K562 (cell line): ENCODE data around the gene RCC1. TPM values are rescaled to one million over a fixed set of nuclear protein-coding genes. Genes with fewer than 3 reads are reported as not detected.
A peak's percentile ranks its signal among the peaks of the same experiment; 100 is the strongest.

Experiments
- CBFA2T3 ChIP-seq: fragments of 450-650 bp; IDR thresholded peaks from 2 replicates; pipeline ENCODE4 v1.6.1; 2017
- CSDE1 ChIP-seq, 2 experiments: fragments of 450-650 bp; IDR thresholded peaks; 2 replicates each; pipeline ENCODE4 v1.6.1; 2016; ENCODE audit warnings: mild to moderate bottlenecking in 1 of 2
- DACH1 ChIP-seq: fragments of 450-650 bp; IDR thresholded peaks from 2 replicates; pipeline ENCODE4 v1.6.1; 2018; ENCODE audit not compliant: partially characterized antibody
- DEAF1 ChIP-seq: fragments of 450-650 bp; formaldehyde crosslinking; IDR thresholded peaks from 2 replicates; pipeline ENCODE4 v1.4.0; 2020; ENCODE audit warnings: mild to moderate bottlenecking, moderate library complexity
- ETV1 ChIP-seq: fragments of 450-650 bp; conservative IDR thresholded peaks from 2 replicates; pipeline ENCODE4 v1.6.1; 2016; ENCODE audit warnings: missing genetic modification characterization, control low read depth, low read depth, missing compliant biosample characterization
- GATAD2B ChIP-seq: fragments of 450-650 bp; IDR thresholded peaks from 2 replicates; pipeline ENCODE4 v1.6.1; 2017; ENCODE audit warnings: mild to moderate bottlenecking, borderline replicate concordance
- HDAC2 ChIP-seq: fragments of 450-650 bp; IDR thresholded peaks from 2 replicates; pipeline ENCODE4 v1.6.1; 2016; ENCODE audit warnings: mild to moderate bottlenecking
- HDAC8 ChIP-seq: fragments of 450-650 bp; IDR thresholded peaks from 2 replicates; pipeline ENCODE4 v1.6.1; 2016; ENCODE audit warnings: mild to moderate bottlenecking, missing genetic modification characterization, moderate library complexity, missing compliant biosample characterization
- HES1 ChIP-seq: fragments of 450-650 bp; IDR thresholded peaks from 2 replicates; pipeline ENCODE4 v1.6.1; 2016; ENCODE audit warnings: low read depth, mild to moderate bottlenecking, moderate library complexity
- HNRNPUL1 ChIP-seq: fragments of 200-400 bp; formaldehyde crosslinking; IDR thresholded peaks from 2 replicates; pipeline ENCODE4 v1.6.1; 2017; ENCODE audit warnings: low read length
- KAT7 ChIP-seq: sonication (generic); formaldehyde crosslinking; IDR thresholded peaks from 2 replicates; pipeline ENCODE4 v1.8.0; 2022; ENCODE audit warnings: missing genetic modification reagents, mild to moderate bottlenecking, borderline replicate concordance
- POLR2AphosphoS5 ChIP-seq: IDR thresholded peaks from 2 replicates; pipeline ENCODE4 v1.6.1; 2011; ENCODE audit warnings: mild to moderate bottlenecking, low read depth, low read length, moderate library complexity; ENCODE audit not compliant: control insufficient read depth, insufficient read depth
- POLR3A ChIP-seq: IDR thresholded peaks from 2 replicates; pipeline ENCODE4 v1.6.1; 2011; ENCODE audit warnings: borderline replicate concordance, mild to moderate bottlenecking, moderate library complexity; ENCODE audit not compliant: insufficient read length, insufficient read depth; ENCODE audit errors: extremely low read depth
- PRPF4 ChIP-seq: fragments of 200-400 bp; formaldehyde crosslinking; IDR thresholded peaks from one replicate; pipeline ENCODE4 v1.6.1; 2017; ENCODE audit warnings: low read length, low read depth, mild to moderate bottlenecking; ENCODE audit not compliant: insufficient read depth, poor library complexity, severe bottlenecking
- RFX7 ChIP-seq: fragments of 250-450 bp; sonication (Bioruptor Pico); IDR thresholded peaks from 2 replicates; pipeline ENCODE4 v1.5.1; 2021; ENCODE audit warnings: mild to moderate bottlenecking
- SNIP1 ChIP-seq: fragments of 450-650 bp; IDR thresholded peaks from 2 replicates; pipeline ENCODE4 v1.7.1; 2017; ENCODE audit warnings: low read depth, mild to moderate bottlenecking
- SPI1 ChIP-seq: IDR thresholded peaks from 2 replicates; pipeline ENCODE4 v1.6.1; 2011; ENCODE audit warnings: low read depth, low read length, control low read depth, borderline replicate concordance
- ZC3H8 ChIP-seq: fragments of 450-650 bp; IDR thresholded peaks from 2 replicates; pipeline ENCODE4 v1.6.1; 2017
- ZHX1 ChIP-seq: fragments of 150-350 bp; conservative IDR thresholded peaks from 2 replicates; pipeline ENCODE4 v1.6.1; 2014; ENCODE audit warnings: low read length
- ZNF239 ChIP-seq: fragments of 250-450 bp; sonication (Bioruptor Pico); IDR thresholded peaks from 2 replicates; pipeline ENCODE4 v1.4.0; 2020; ENCODE audit warnings: mild to moderate bottlenecking
- ZNF449 ChIP-seq: fragments of 250-450 bp; sonication (Bioruptor Pico); IDR thresholded peaks from 2 replicates; pipeline ENCODE4 v1.8.0; 2022; ENCODE audit warnings: moderate library complexity, mild to moderate bottlenecking, inconsistent platforms
- ZNF764 ChIP-seq: fragments of 250-450 bp; sonication (Bioruptor Pico); IDR thresholded peaks from 2 replicates; pipeline ENCODE4 v1.4.0; 2020; ENCODE audit warnings: low read depth, mild to moderate bottlenecking, moderate library complexity
- ZNF77 ChIP-seq: fragments of 250-450 bp; sonication (Bioruptor Pico); IDR thresholded peaks from 2 replicates; pipeline ENCODE4 v1.5.0; 2020
- polyA plus RNA-seq, 8 experiments: library from polyadenylated mRNA; depleted of rRNA in 4 of 8; stranded (reverse) in 5 of 8; unstranded in 3 of 8; fragments of >200 nt; fragmentation: Nextera tagmentation in 2 of 8; fragmentation: Illumina TruSeq in 1 of 8; extraction: Ambion mirVana in 2 of 8; extraction: Trizol in 1 of 8; gene quantifications; 2 replicates each; pipeline versions ENCODE4 v1.2.1 to v1.2.3, GENCODE V29; 2011 to 2014; ENCODE audit warnings: inconsistent platforms in 1 of 8, missing spikeins in 1 of 8
- total RNA-seq, 7 experiments: library from RNA; depleted of rRNA in 6 of 7; stranded (reverse); fragments of >200 nt in 6 of 7; fragmentation: Illumina TruSeq in 2 of 7; extraction: Trizol in 2 of 7; gene quantifications; 2 replicates each; pipeline versions ENCODE4 v1.2.1 to v1.2.3, GENCODE V29; 2011 to 2021; ENCODE audit warnings: low replicate concordance in 1 of 7

Gene RCC1
- total and polyA plus RNA-seq, 9 of the 15 experiments (the other 6 are each of a cell fraction or from before 2014, with no cell fraction given): 16.4 to 202 (median 107) TPM

GRCh38 chr1:28581531-28582247 is 75.8 kb downstream of the RCC1 start (continued):
- TF ChIP-seq DACH1 (no peak), RFX7 (no peak), HDAC8 (tag) (peak; percentile 64; the same call in 1 of the 2 replicates), CBFA2T3 (no peak; the same call in 1 of the 2 replicates), CSDE1 (IDR thresholded peaks at IDR 0.05) (peak in 1 of 2 experiments; percentile 84; a peak in 2 of 4 replicates), PRPF4 (peak; percentile 100), POLR3A (no peak), HNRNPUL1 (no peak), KAT7 (peak; percentile 100), ZNF77 (CRISPR knock-in tag) (no peak), SPI1 (no peak), DEAF1 (CRISPR knock-in tag) (0 out of 2 replicates have a peak, but pooled peaks have one; percentile 26), POLR2AphosphoS5 (peak; percentile 99), ZHX1 (0 out of 2 replicates have a peak, but pooled peaks have one; percentile 44), ZNF449 (CRISPR knock-in tag) (no peak), GATAD2B (no peak; the same call in 1 of the 2 replicates), HES1 (no peak), ZNF764 (CRISPR knock-in tag) (0 out of 2 replicates have a peak, but pooled peaks have one; percentile 30), ZC3H8 (no peak; the same call in 1 of the 2 replicates), HDAC2 (peak; percentile 84; the same call in 1 of the 2 replicates), SNIP1 (peak; percentile 25; the same call in 1 of the 2 replicates), ETV1 (peak; percentile 75), ZNF239 (CRISPR knock-in tag) (no peak)
